Measurements from ENCODE around the gene SPTSSA.
"Not testable (repeated sequence)": the region's sequence is repeated elsewhere in the genome, so short reads cannot be mapped to it uniquely, and the experiment has no call there.

SPTSSA gene

GRCh38 chr14:34489324-34489723 lies 27.3 kb upstream of the SPTSSA start:
- no peaks in the 10 kb centered on the region for H3K27me3 Mint-ChIP-seq (ENCODE audit: low read depth)
- TF ChIP-seq CTCF (IDR thresholded peaks at IDR 0.05; ENCODE audit: unreplicated experiment in 3 of 3) = no peak
- H3K27ac Mint-ChIP-seq = no peak overlapping the region
- no peak overlapping the region for H3K4me3 Mint-ChIP-seq
- H3K4me1 Mint-ChIP-seq = no peaks in the 10 kb centered on the region
- peaks cover 4% of the 10 kb centered on the region for H3K9me3 Mint-ChIP-seq
- H3K36me3 Mint-ChIP-seq (ENCODE audit: low read depth) = no peaks in the 10 kb centered on the region

- Mint-ChIP-seq H3K4me3 (no peak overlapping the region), H3K9me3 (peaks cover 4% of the 10 kb centered on the region), H3K36me3 (ENCODE audit: low read depth) (no peaks in the 10 kb centered on the region), H3K27me3 (ENCODE audit: low read depth) (no peaks in the 10 kb centered on the region), H3K27ac (no peak overlapping the region), H3K4me1 (no peaks in the 10 kb centered on the region)
- no peak for TF ChIP-seq CTCF (IDR thresholded peaks at IDR 0.05; ENCODE audit: unreplicated experiment in 3 of 3)
Observed at GRCh38 chr14:34488528-34488927, 26.5 kb upstream of the SPTSSA start.

- Mint-ChIP-seq H3K4me3 (no peak overlapping the region), H3K27me3 (ENCODE audit: low read depth) (no peaks in the 10 kb centered on the region), H3K36me3 (ENCODE audit: low read depth) (no peaks in the 10 kb centered on the region), H3K4me1 (no peaks in the 10 kb centered on the region), H3K9me3 (peaks cover 4% of the 10 kb centered on the region), H3K27ac (no peak overlapping the region)
- no peak for TF ChIP-seq CTCF (IDR thresholded peaks at IDR 0.05; ENCODE audit: unreplicated experiment in 3 of 3)
Observed at GRCh38 chr14:34484726-34485125, 22.7 kb upstream of the SPTSSA start.

GRCh38 chr14:34482463-34482862 lies 20.4 kb upstream of the SPTSSA start:
- Mint-ChIP-seq H3K4me1 (no peaks in the 10 kb centered on the region), H3K4me3 (no peak overlapping the region), H3K9me3 (no peaks in the 10 kb centered on the region), H3K27ac (no peak overlapping the region), H3K27me3 (ENCODE audit: low read depth) (no peaks in the 10 kb centered on the region), H3K36me3 (ENCODE audit: low read depth) (no peaks in the 10 kb centered on the region)
- no peak for TF ChIP-seq CTCF (IDR thresholded peaks at IDR 0.05; ENCODE audit: unreplicated experiment in 3 of 3)

GRCh38 chr14:34479694-34480093 lies 17.7 kb upstream of the SPTSSA start:
- H3K36me3 Mint-ChIP-seq (ENCODE audit: low read depth) = no peaks in the 10 kb centered on the region
- H3K4me1 Mint-ChIP-seq = no peaks in the 10 kb centered on the region
- no peaks in the 10 kb centered on the region for H3K27me3 Mint-ChIP-seq (ENCODE audit: low read depth)
- H3K27ac Mint-ChIP-seq = no peak overlapping the region
- no peak for TF ChIP-seq CTCF (IDR thresholded peaks at IDR 0.05; ENCODE audit: unreplicated experiment in 3 of 3)
- H3K9me3 Mint-ChIP-seq = no peaks in the 10 kb centered on the region
- no peak overlapping the region for H3K4me3 Mint-ChIP-seq

- TF ChIP-seq CTCF (IDR thresholded peaks at IDR 0.05; ENCODE audit: unreplicated experiment in 3 of 3) = no peak
- no peaks in the 10 kb centered on the region for H3K9me3 Mint-ChIP-seq
- no peak overlapping the region for H3K4me3 Mint-ChIP-seq
- no peaks in the 10 kb centered on the region for H3K27me3 Mint-ChIP-seq (ENCODE audit: low read depth)
- H3K36me3 Mint-ChIP-seq (ENCODE audit: low read depth) = no peaks in the 10 kb centered on the region
- no peaks in the 10 kb centered on the region for H3K4me1 Mint-ChIP-seq
- H3K27ac Mint-ChIP-seq = no peak overlapping the region
Observed at GRCh38 chr14:34478261-34478660, 16.2 kb upstream of the SPTSSA start.

- not testable (repeated sequence) for H3K36me3 Mint-ChIP-seq (ENCODE audit: low read depth); H3K4me1 Mint-ChIP-seq
Observed at GRCh38 chr14:34476036-34476435, 14.0 kb upstream of the SPTSSA start.

More at GRCh38 chr14:34476036-34476435, 14.0 kb upstream of the SPTSSA start:
- not testable (repeated sequence) for H3K4me3 Mint-ChIP-seq; H3K9me3 Mint-ChIP-seq; H3K27ac Mint-ChIP-seq; H3K27me3 Mint-ChIP-seq (ENCODE audit: low read depth)

All from nephron (organoid).